Measurements from ENCODE around the gene AGER. TPM values are rescaled to one million over a fixed set of nuclear protein-coding genes. Genes with fewer than 3 reads are reported as not detected.

The AGER gene
- total RNA-seq, 2 donors from 2014 or later: 3.0 to 4.9 TPM

DNA sequence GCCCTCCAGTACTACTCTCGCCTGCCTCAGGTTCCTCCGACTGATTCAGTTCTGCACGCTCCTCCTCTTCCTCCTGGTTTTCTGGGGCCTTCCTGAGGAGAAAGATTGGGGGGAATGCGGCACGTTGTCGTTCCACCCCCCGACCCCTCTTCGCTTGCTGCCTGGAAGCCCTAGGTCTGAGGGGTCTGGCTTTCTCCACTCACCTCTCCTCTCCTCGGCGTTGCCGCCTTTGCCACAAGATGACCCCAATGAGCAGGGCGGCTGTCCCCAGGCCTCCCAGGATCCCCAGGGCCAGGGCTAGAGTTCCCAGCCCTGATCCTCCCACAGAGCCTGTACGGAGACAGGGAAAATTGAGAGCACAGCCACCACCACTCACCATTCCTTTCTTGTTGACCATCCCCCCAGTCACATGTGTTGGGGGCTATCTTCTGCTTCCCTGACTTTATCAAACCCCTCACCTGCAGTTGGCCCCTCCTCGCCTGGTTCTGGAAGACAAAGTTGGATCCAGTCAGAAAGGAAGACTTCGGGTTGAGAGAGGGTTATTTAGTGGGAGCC is 2.8 kb downstream of the AGER start:
- WGBS, 2 donors: 89% methylated on average over 15 of the region's 15 CpGs
- intact Hi-C loops (cut with DNase I): no loop called here
- no peak for TF ChIP-seq POLR2A (IDR thresholded peaks at IDR 0.05)
- TF ChIP-seq, protein P1, sequence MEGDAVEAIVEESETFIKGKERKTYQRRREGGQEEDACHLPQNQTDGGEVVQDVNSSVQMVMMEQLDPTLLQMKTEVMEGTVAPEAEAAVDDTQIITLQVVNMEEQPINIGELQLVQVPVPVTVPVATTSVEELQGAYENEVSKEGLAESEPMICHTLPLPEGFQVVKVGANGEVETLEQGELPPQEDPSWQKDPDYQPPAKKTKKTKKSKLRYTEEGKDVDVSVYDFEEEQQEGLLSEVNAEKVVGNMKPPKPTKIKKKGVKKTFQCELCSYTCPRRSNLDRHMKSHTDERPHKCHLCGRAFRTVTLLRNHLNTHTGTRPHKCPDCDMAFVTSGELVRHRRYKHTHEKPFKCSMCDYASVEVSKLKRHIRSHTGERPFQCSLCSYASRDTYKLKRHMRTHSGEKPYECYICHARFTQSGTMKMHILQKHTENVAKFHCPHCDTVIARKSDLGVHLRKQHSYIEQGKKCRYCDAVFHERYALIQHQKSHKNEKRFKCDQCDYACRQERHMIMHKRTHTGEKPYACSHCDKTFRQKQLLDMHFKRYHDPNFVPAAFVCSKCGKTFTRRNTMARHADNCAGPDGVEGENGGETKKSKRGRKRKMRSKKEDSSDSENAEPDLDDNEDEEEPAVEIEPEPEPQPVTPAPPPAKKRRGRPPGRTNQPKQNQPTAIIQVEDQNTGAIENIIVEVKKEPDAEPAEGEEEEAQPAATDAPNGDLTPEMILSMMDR (IDR thresholded peaks at IDR 0.05): no peak
- no peaks in the 10 kb centered on the region for H3K27me3 ChIP-seq
- peaks cover 0 to 4% of the 10 kb centered on the region in 2 donors for H3K36me3 ChIP-seq (replicated peaks in 1 of 2; ENCODE audit: insufficient read depth in 1 of 2, low read depth in 2 of 2)
- H3K27ac ChIP-seq: no peak overlapping the region
- ATAC-seq (no peak), DNase-seq (no peak)
- H3K4me3 ChIP-seq: no peak overlapping the region
- H3K4me1 ChIP-seq: peaks cover 35% of the 10 kb centered on the region
- no peaks in the 10 kb centered on the region for H3K9me3 ChIP-seq

DNA sequence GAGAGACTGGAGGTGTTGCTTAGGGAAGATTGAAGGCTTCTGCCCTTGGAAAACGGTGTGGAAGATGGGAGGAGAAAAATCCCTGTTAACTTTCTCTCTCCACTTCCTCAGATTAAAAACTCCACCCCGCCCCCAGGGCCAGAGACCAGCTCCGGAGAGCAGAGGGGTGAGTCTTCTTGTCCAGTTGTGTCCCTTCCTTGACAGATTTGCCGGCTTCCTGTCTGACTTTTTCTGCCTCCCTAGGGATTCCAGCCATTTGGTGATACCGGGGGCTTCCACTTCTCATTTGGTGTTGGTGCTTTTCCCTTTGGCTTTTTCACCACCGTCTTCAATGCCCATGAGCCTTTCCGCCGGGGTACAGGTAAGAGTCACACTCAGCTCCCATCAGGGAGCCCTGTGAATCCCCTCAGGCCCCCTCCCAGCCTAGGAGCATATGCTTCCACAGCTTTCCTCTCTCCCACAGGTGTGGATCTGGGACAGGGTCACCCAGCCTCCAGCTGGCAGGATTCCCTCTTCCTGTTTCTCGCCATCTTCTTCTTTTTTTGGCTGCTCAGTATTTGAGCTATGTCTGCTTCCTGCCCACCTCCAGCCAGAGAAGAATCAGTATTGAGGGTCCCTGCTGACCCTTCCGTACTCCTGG is 4.2 kb downstream of the AGER start:
- 72 to 73% methylated on average over 10 of the region's 10 CpGs for WGBS, 2 donors
- Histone ChIP-seq H3K4me3 (no peak overlapping the region), H3K27me3 (no peaks in the 10 kb centered on the region), H3K27ac (no peak overlapping the region), H3K36me3 (replicated peaks in 1 of 2; ENCODE audit: insufficient read depth in 1 of 2, low read depth in 2 of 2) (peaks cover 0 to 4% of the 10 kb centered on the region in 2 donors), H3K9me3 (no peaks in the 10 kb centered on the region), H3K4me1 (peaks cover 37% of the 10 kb centered on the region)
- ATAC-seq (no peak), DNase-seq (no peak)
- intact Hi-C loops (cut with DNase I): no loop called here
- no peak for TF ChIP-seq POLR2A (IDR thresholded peaks at IDR 0.05)
- TF ChIP-seq, protein P1 (IDR thresholded peaks at IDR 0.05): no peak

DNA sequence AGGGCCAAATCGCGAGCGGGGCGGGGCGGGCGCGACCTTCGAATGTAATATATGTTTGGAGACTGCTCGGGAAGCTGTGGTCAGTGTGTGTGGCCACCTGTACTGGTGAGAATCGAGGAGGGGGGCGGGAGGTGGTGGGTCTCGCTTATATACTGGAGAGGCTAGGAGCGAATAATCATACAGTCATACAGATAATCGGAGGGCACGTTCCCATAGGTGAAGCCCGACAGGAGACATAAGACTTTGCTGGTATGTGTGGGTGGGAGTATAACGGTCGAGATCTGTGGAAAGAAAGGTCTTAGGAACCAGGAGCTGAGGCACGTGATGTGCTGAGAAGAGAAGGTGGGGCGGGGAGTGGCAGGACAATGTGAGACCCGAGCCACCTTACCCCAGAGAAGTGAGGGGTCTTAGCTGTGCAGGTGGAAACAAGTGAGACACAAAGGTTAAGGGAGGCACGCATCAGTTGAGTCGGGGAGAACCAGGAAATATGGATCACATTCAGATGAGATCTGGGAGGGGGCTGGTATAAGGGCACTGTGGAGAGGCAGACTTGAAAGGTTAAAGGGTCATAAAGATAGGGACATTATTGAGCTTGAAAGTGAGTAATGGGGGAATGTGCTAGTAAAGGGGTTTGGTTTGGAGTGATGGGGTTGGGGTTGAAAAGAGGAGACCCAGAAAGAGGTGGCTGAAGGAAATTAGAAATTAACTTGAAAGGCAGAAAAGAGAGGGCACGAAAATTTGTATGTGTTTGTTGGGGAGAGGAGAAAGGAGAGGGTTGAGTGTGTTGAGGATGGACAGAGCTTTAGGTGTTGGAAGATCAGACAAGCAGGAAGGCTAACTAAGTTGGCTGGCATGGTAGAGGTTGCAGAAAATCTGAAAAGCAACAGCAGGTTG is 5.3 kb downstream of the AGER start:
- H3K27me3 ChIP-seq: no peaks in the 10 kb centered on the region
- H3K4me1 ChIP-seq: peaks cover 41% of the 10 kb centered on the region
- DNase-seq (no peak), ATAC-seq (no peak)
- peaks cover 0 to 4% of the 10 kb centered on the region in 2 donors for H3K36me3 ChIP-seq (replicated peaks in 1 of 2; ENCODE audit: insufficient read depth in 1 of 2, low read depth in 2 of 2)
- no peak for TF ChIP-seq POLR2A (IDR thresholded peaks at IDR 0.05)
- TF ChIP-seq, protein P1 (IDR thresholded peaks at IDR 0.05): peak in 1 of 7 experiments; percentile 4
- peak overlapping the region; percentile 81 to 94 (median 85) for H3K27ac ChIP-seq
- intact Hi-C loops (cut with DNase I): no loop called here
- 3 to 4% methylated on average over 15 to 24 of the region's 24 CpGs for WGBS, 2 donors
- H3K9me3 ChIP-seq: no peaks in the 10 kb centered on the region
- H3K4me3 ChIP-seq: peak overlapping the region; percentile 24 to 52

DNA sequence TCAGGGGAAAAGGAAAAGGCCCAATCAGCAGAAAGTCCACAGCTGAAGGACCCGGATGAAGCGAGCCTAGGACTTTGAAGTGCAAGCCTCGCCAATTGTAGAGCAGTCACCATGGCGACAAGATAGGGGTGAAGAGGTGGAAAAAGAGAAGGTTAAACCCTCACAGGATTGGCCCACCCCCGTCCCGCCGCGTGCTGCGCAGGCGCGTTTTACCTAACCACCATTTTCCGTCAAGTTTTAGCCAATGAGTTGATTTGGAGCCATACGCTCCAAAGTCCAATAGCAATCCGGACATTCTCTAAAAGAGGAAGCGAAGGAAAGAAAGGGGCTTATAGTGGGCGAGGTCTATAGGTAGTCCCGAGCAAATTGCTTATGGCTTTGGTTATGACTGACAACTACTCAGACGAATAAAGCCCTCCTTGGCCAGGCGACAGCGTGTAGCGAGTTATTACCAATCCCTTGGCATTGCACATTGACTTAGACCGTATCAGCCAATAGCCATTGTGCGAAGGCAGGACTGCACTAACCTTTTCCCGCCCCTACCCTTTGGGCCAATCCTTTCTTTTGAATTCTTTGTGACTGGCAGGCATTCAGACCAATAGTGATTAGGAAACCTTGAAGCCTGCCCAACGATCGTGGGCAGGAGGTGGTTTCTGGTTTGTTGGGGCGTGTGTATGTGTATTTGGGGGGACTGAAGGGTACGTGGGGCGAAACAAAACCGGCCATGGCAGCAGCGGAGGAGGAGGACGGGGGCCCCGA is 6.1 kb downstream of the AGER start, which contains the start of gene RNF5:
TSS of gene RNF5 (plus strand) at position 618 of the 759 bp plus-strand sequence. CDS start at position 725, 107 bp downstream.
- Histone ChIP-seq H3K27me3 (no peaks in the 10 kb centered on the region), H3K4me3 (peak within 1 kb of the TSS; percentile 24 to 52), H3K4me1 (peaks cover 41% of the 10 kb centered on the region), H3K9me3 (no peaks in the 10 kb centered on the region), H3K27ac (peak within 1 kb of the TSS; percentile 81 to 94 (median 85)), H3K36me3 (replicated peaks in 1 of 2; ENCODE audit: insufficient read depth in 1 of 2, low read depth in 2 of 2) (peaks cover 0 to 2% of the 10 kb centered on the region in 2 donors)
- TF ChIP-seq, protein P1 (IDR thresholded peaks at IDR 0.05): no peak
- TF ChIP-seq POLR2A (IDR thresholded peaks at IDR 0.05): peak in 2 of 3 donors; percentile 49 to 53
- intact Hi-C loops (cut with DNase I): no loop called here
- DNase-seq: peak; percentile 97 to 99 (median 98)
- ATAC-seq: peak; percentile 87
- 0% methylated on average over 22 to 33 of the region's 33 CpGs for WGBS, 2 donors
